Central memory CD4-positive, alpha-beta T cell (primary cell): ENCODE data around the gene TARBP1.

ENCODE experiments used
- DNase-seq: peaks from one replicate; pipeline ENCODE4 v3.0.0; 2022

TARBP1 gene

DNA sequence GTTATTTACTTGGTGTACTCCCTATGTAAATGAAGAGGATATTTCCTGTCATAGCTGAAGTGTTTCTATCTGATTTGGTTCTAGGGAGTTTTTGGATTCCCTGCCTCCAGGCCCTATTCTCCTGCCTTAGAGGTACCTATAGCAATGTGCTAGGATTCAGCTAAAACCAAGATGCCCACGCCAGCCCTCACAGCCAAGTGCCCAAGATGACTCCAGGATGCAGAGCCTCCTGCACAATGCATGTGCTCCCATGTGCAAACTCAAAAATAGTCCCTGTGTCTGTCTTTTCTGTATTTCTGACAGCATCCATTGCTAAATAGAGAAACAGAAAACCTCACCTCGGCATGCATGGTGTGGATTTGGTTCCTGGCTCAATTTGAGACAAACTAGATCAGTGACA lies 887 bp upstream of the TARBP1 start:
- no peak for DNase-seq

- DNase-seq: no peak
These were observed 256 bp upstream of the TARBP1 start for GRCh38 chr1:234479310-234479559.

DNA sequence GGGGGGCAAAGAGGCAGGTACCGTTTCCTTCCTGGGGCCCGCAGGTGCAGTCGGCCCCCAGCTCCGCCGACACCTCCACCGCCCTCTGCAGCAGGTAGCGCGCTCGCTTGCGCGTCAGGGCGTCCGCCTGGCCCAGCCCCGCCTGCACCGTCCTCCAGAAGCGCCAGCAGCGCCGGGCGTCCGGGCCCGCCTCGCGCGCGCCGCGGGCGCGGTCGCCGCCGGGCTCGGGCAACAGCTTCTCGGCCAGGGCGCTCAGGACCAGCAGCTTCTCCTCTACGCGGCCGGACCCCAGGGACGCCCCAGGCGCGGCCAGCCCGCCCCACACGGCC lies 863 bp downstream of the TARBP1 start:
- peak; percentile 70 for DNase-seq

DNA sequence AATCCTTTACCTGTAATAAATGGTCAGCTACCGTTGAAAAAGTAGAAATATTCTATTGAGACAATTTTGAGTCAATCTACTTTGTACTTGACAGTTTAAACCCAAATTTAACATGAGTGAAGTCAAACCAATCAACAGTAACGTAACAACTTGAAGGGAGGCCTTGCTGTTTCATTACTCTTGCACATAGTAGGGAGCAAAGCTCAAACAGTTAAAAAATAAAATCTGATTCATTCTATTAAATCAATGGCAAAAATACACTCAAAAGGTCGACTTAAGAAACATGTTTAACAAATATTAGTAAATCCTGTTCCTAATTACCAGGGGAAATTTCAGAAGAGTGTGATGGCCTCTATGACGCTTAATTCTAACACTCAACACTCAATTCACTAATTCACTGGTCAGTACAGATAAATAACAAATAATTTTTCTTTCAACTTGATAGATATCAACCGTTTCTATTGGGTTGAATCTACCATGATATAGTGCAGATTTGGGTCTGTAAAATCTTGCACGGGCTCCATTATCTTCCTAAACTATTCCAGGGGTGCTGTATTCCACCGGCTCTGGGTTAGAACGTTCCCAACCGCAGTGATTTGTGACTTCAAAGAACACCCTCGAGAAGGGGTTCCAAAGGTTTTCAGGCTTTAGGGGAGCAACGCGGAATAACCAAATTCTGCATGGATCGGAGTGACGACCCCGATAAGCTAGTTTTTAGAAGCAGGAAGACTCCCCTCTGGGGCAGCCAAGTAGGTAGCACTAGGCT lies 1.4 kb downstream of the TARBP1 start:
- no peak for DNase-seq

- no peak for DNase-seq
These were observed 2.8 kb downstream of the TARBP1 start for GRCh38 chr1:234476172-234476571.

GRCh38 chr1:234475167-234475793 lies 3.7 kb downstream of the TARBP1 start:
- DNase-seq: no peak

DNA sequence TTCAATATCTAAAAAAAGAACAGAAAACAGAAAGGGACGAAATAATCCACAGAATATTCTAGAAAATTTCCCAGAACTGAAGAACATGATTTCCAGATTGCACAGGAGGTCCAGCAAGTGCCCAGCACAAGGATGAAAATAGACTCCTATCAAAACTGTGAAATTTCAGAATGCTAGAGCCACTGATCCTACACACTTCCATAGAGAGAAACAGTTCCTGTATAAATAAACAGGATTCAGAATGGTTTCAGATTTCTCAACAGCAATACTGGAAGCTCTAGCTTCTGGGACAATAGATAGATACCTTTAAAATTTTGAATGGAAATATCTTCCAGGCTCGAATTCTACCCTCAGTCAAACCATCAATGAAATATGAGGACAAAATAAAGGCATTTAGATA lies 4.6 kb downstream of the TARBP1 start:
- no peak for DNase-seq

GRCh38 chr1:234473118-234473517 lies 5.9 kb downstream of the TARBP1 start:
- no peak for DNase-seq

GRCh38 chr1:234469376-234469775 lies 9.6 kb downstream of the TARBP1 start:
- no peak for DNase-seq

- DNase-seq: no peak
These were observed 10.4 kb downstream of the TARBP1 start for GRCh38 chr1:234468580-234468979.

DNA sequence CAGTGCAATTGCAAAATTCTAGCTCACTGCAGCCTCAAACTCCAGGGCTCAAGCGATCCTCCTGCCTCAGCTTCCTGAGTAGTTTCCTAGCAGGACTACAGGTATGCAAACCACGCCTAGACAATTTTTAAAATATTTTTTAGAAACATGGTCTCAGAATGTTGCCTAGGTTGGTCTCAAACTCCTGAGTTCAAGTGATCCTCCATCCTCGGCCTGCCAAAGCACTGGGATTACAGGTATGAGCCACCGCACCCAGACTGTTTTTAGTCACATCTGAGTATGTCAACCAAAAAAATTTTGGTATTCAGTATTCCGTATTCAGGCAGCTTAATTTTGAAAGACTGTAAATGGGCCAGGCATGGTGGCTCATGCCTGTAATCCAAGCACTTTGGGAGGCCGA lies 11.2 kb downstream of the TARBP1 start:
- DNase-seq: no peak

DNA sequence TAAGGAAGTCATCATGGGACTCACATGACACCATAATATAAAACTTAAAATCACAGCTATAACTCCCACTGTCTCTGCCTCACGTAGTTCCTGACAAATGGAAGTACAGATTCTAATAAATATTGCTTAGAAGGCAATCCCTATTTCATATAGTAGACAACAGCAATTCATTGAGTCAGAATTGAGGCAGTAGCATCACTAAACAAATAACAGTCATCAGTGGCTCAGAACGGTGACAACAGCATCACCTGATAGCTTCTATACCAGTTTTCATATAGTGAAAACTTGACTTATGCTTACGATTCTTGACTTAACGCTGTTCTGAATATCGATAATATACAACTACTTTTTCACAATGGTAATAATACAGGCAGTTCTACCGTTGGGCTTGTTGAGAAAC lies 12.0 kb downstream of the TARBP1 start:
- no peak for DNase-seq

GRCh38 chr1:234463749-234464148 lies 15.2 kb downstream of the TARBP1 start:
- DNase-seq: no peak

DNA sequence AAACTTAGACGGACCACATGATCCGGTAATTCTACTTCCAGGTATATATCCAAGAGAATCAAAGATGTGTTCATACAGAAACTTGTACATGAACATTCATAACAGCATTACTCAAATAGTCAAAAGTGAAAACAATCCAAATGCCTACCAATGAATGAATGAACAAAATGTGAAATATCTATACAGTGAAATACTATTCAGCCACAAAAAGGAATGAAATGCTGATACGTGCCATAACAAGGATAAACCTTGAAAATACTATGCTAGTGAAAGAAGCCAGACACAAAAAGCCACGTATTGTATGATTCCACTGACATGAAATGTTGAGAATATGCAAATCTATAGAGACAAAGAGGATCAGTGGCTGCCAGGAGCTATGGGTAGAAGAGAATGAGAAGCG lies 18.3 kb downstream of the TARBP1 start:
- no peak for DNase-seq

DNA sequence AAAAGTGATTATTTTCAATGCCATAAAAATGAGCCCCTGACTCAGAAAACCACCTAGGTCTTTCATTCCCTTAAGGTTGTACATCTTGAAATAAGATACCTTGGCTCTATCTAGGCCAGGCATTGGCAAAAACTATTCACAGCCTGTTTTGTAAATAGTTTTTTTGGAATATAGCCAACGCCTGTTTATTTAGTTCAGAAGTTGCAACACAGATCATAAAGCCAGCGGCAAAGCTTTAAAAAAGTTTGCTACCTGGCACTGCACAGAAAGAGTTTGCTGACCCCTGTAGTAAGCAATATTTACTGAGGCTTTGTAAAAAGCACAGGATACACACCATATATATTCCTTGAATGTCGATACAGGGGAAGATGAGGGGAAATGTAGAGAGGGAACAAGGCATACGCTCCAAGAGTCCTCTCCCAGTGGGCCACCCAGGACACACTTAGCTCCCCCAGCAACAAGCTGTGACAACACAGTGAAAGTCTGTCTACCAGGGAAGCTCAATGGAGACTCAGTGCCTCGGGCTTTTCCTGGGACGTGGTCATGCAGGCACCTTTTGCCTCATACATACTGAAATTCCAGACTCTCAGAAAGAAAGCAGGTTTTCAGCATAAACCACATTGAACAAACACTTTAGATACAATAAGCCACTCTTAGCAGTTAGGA lies 20.5 kb downstream of the TARBP1 start:
- no peak for DNase-seq

GRCh38 chr1:234454926-234455325 lies 24.1 kb downstream of the TARBP1 start:
- DNase-seq: no peak

DNA sequence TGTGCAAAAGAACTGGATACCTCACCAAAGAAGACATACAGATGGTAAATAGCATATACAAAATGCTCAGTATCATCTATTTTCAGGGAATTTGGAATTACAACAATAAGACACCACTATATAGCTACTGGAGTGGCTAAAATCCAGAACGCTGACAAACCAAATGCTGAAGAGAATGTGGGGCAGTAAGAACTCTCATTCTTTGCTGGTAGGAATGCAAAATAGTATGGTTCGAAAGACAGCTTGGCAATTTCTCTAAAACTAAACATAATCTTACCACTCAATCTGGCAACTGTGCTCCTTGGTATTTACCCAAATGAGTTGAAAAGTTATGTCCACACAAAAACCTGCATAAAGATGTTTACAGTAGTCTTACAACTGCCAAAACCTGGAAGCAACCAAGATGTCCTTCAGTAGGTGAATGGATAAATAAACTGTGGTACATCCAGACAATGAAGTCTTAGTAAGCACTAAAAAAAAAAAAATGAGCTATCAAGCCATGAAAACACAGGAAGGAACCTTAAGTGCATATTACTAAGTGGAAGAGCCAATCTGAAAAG lies 26.5 kb downstream of the TARBP1 start:
- no peak for DNase-seq

- DNase-seq: no peak
These were observed 38.6 kb downstream of the TARBP1 start for GRCh38 chr1:234440348-234440747.

GRCh38 chr1:234438579-234438978 lies 40.4 kb downstream of the TARBP1 start:
- DNase-seq: no peak

DNA sequence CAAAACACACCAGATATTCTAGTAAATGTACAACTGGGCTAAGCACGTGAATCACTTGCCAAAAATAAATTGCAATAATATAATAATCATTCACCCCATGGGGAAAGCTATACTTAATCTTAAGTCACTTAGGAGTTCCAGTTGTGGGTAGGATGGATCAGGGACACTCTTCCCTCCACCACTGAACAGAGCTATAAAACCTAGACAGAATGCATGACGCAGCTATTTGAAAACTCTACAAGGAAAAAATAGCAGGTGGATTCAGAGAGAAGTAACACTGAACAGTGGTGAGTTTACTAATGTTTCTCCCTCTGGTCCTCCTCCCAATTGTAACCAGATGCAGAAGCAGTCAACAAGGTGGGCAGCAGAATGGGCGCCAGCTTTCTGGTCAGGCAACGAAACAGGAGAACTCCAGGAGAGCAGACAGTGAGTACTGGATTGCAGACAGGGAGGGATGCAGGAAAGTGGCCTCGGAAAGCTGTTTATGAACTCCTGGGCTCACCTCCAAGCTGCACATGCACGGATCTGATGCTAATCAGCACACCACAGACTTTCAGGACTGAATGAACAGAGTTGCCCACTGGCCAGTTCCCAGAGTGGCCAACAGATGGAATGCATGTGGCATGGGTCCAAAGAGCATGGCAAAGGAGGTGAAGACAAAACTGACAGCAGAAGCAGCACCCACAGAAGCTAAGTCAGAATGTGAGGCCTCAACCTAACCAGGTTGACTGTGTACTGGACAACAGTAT lies 41.4 kb downstream of the TARBP1 start:
- no peak for DNase-seq

DNA sequence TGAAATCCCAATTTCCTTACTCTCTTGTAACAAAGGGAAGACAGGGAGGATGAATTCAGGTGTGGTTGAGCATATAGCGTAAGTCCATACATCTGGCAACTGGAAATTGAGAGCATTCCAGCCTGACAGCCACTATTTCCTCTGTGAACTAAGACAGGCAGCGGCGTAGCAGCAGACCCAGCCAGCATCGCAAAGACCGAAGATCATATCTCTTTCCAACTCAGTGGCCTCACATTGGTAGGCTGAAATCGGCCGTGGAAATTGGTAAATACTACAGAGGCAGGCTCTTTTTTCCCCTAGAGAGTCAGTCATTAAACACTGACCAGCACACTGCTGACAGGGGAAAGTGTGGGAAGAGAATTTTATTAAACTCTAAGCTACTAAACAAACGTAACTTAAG lies 43.4 kb downstream of the TARBP1 start:
- DNase-seq: no peak

DNA sequence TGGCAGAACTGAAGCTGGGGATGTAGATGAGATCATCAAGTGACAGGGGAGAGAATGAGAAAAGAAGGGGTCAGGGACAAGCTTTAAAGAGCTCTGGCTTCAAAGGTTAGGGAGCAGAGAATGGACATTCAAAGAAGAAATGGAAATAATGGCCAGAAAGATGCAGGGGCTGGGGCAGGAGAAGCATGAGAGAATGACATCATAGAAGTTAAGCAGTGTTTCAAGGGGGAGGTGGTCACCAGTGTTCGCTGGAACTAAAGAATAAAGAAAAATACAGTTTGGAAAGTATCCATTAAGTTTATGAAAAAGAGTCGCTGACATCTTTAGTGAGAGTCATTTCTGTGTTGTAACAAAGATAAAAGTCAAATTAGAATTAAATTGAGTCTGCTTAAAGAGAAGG lies 44.3 kb downstream of the TARBP1 start:
- DNase-seq: no peak

- no peak for DNase-seq
These were observed 45.3 kb downstream of the TARBP1 start for GRCh38 chr1:234433563-234434285.
